PFSK-1 (cell line): ENCODE measurements around the gene TICRR.
A peak's percentile ranks its signal among the peaks of the same experiment; 100 is the strongest.

Experiments used
- FOXP2 ChIP-seq: optimal IDR thresholded peaks from 2 replicates; pipeline ENCODE3; 2011; ENCODE audit warnings: borderline replicate concordance, control low read depth, inconsistent platforms; ENCODE audit not compliant: insufficient read depth; ENCODE audit errors: extremely low read length, extremely low read depth
- POLR2AphosphoS5 ChIP-seq: IDR thresholded peaks from 2 replicates; pipeline ENCODE4 v1.6.1; 2012; ENCODE audit warnings: low read depth, mild to moderate bottlenecking, control low read depth, low read length, moderate library complexity
- SIN3A ChIP-seq: IDR thresholded peaks from 2 replicates; pipeline ENCODE4 v1.6.1; 2012; ENCODE audit warnings: mild to moderate bottlenecking, low read length, moderate library complexity, borderline replicate concordance; ENCODE audit not compliant: insufficient read depth
- TAF1 ChIP-seq: IDR thresholded peaks from 2 replicates; pipeline ENCODE4 v1.6.1; 2012; ENCODE audit warnings: low read length, control low read depth, borderline replicate concordance; ENCODE audit not compliant: insufficient read depth
- TF ChIP-seq, protein P1 (sequence below), 2 experiments: IDR thresholded peaks; 2 replicates each; pipeline versions ENCODE4 v1.6.1 to v1.8.0; 2011 to 2012; ENCODE audit warnings: low read depth in 2 of 2, low read length in 2 of 2, control low read depth in 1 of 2, inconsistent platforms in 1 of 2, mild to moderate bottlenecking in 1 of 2, moderate library complexity in 1 of 2; ENCODE audit not compliant: insufficient read depth in 1 of 2

Gene TICRR

GRCh38 chr15:89672221-89673164 lies 97.2 kb downstream of the TICRR start:
- TF ChIP-seq, protein P1, sequence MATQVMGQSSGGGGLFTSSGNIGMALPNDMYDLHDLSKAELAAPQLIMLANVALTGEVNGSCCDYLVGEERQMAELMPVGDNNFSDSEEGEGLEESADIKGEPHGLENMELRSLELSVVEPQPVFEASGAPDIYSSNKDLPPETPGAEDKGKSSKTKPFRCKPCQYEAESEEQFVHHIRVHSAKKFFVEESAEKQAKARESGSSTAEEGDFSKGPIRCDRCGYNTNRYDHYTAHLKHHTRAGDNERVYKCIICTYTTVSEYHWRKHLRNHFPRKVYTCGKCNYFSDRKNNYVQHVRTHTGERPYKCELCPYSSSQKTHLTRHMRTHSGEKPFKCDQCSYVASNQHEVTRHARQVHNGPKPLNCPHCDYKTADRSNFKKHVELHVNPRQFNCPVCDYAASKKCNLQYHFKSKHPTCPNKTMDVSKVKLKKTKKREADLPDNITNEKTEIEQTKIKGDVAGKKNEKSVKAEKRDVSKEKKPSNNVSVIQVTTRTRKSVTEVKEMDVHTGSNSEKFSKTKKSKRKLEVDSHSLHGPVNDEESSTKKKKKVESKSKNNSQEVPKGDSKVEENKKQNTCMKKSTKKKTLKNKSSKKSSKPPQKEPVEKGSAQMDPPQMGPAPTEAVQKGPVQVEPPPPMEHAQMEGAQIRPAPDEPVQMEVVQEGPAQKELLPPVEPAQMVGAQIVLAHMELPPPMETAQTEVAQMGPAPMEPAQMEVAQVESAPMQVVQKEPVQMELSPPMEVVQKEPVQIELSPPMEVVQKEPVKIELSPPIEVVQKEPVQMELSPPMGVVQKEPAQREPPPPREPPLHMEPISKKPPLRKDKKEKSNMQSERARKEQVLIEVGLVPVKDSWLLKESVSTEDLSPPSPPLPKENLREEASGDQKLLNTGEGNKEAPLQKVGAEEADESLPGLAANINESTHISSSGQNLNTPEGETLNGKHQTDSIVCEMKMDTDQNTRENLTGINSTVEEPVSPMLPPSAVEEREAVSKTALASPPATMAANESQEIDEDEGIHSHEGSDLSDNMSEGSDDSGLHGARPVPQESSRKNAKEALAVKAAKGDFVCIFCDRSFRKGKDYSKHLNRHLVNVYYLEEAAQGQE (IDR thresholded peaks at IDR 0.05; ENCODE audit: insufficient read depth in 1 of 2, low read depth in 2 of 2, low read length in 2 of 2): no peak
- no peak for TF ChIP-seq POLR2AphosphoS5

DNA sequence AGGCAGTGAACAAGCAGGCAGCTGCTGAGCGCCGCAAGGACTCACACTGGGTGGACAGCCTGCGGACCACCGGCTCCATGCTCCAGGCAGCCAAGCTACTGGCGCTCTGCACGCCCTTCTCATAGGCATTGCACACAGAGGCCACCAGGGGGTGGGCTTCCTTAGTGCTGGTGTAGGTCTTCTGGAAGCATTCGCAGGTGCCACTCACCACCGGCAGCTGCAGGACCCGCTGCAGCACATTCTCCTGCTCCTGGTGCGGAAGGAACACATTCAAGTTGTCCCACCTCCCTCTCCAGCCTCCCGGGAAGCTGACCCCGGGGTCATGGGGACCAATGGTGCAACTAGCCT lies 97.9 kb downstream of the TICRR start:
- TF ChIP-seq SIN3A: no peak
- peak; percentile 31 for TF ChIP-seq FOXP2

GRCh38 chr15:89674526-89674925 lies 99.3 kb downstream of the TICRR start:
- TF ChIP-seq SIN3A (no peak), FOXP2 (no peak), TAF1 (no peak), POLR2AphosphoS5 (no peak)
- TF ChIP-seq, protein P1 (IDR thresholded peaks at IDR 0.05; ENCODE audit: insufficient read depth in 1 of 2, low read depth in 2 of 2, low read length in 2 of 2): no peak

- TF ChIP-seq SIN3A: no peak
- TF ChIP-seq FOXP2: no peak
- TF ChIP-seq TAF1: no peak
Measured at GRCh38 chr15:89675606-89676005, 100.3 kb downstream of the TICRR start.

- no peak for TF ChIP-seq POLR2AphosphoS5
- TF ChIP-seq, protein P1 (IDR thresholded peaks at IDR 0.05; ENCODE audit: insufficient read depth in 1 of 2, low read depth in 2 of 2, low read length in 2 of 2): no peak
Measured at GRCh38 chr15:89677381-89677780, 102.1 kb downstream of the TICRR start.
